PC-9 (cell line): ENCODE data around the gene ZBED4. TPM values are rescaled to one million over a fixed set of nuclear protein-coding genes. Genes with fewer than 3 reads are reported as not detected.
A peak's percentile ranks its signal among the peaks of the same experiment; 100 is the strongest.

Source experiments
- BruUV-seq: library from RNA; stranded (reverse); fragments of 400-500 nt; replicated peaks from 2 replicates; lab custom pipeline; 2021; lab: Mats Ljungman, UMichigan
- CTCF ChIA-PET: fragments of 300-600 bp; sonication (Branson Sonifier 250); formaldehyde crosslinking; loops from one replicate; lab custom pipeline; 2022; ENCODE audit warnings: antibody characterized with exemption; lab: Charles Lee
- POLR2A ChIA-PET: fragments of 300-600 bp; sonication (Branson Sonifier 250); formaldehyde crosslinking; loops from one replicate; lab custom pipeline; 2022; ENCODE audit warnings: antibody characterized with exemption; ENCODE audit not compliant: unreplicated experiment; lab: Charles Lee
- DNase-seq, 2 experiments: peaks; one replicate each; pipeline versions ENCODE4 v3.0.0 to v3.0.0-alpha.2; 2015 to 2022; ENCODE audit warnings: mixed read lengths in 1 of 2
- H2AFZ ChIP-seq: fragments of 200-600 bp; sonication (generic); 2 replicates; pipeline ENCODE4 v1.8.1; 2017; ENCODE audit warnings: antibody characterized with exemption
- H3F3A ChIP-seq: fragments of 200-600 bp; sonication (generic); 2 replicates; pipeline ENCODE4 v1.8.1; 2017; ENCODE audit warnings: antibody characterized with exemption, mild to moderate bottlenecking, low read depth; ENCODE audit not compliant: insufficient read depth
- H3K27ac ChIP-seq: fragments of 200-600 bp; sonication (generic); 2 replicates; pipeline ENCODE4 v1.6.1; 2016; ENCODE audit warnings: mixed run types
- H3K27me3 ChIP-seq: fragments of 200-600 bp; sonication (generic); 2 replicates; pipeline ENCODE4 v1.6.1; 2016; ENCODE audit warnings: low read depth, mixed run types; ENCODE audit not compliant: insufficient read depth
- H3K36me3 ChIP-seq: fragments of 200-600 bp; sonication (generic); 2 replicates; pipeline ENCODE4 v1.6.1; 2016; ENCODE audit warnings: low read depth, mixed run types
- H3K4me1 ChIP-seq: fragments of 200-600 bp; sonication (generic); replicated peaks from 2 replicates; pipeline ENCODE4 v1.6.1; 2016; ENCODE audit warnings: mixed run types; ENCODE audit not compliant: insufficient read depth
- H3K4me2 ChIP-seq: fragments of 200-600 bp; sonication (generic); 2 replicates; pipeline ENCODE4 v1.6.1; 2017; ENCODE audit warnings: mixed run types
- H3K4me3 ChIP-seq: fragments of 200-600 bp; sonication (generic); 2 replicates; pipeline ENCODE4 v1.6.1; 2016; ENCODE audit warnings: mixed run types
- H3K79me2 ChIP-seq: fragments of 200-600 bp; sonication (generic); 2 replicates; pipeline ENCODE4 v1.6.1; 2017; ENCODE audit warnings: low read depth, mixed run types
- H3K9me2 ChIP-seq: fragments of 200-600 bp; sonication (generic); 2 replicates; pipeline ENCODE4 v1.8.1; 2017; ENCODE audit warnings: mild to moderate bottlenecking; ENCODE audit not compliant: insufficient read depth
- H3K9me3 ChIP-seq: fragments of 200-600 bp; sonication (generic); 2 replicates; pipeline ENCODE4 v1.8.1; 2016; ENCODE audit warnings: low read depth; ENCODE audit not compliant: insufficient read depth
- H4K20me1 ChIP-seq: fragments of 200-600 bp; sonication (generic); 2 replicates; pipeline ENCODE4 v1.8.1; 2017; ENCODE audit not compliant: insufficient read depth
- EZH2 ChIP-seq: fragments of 200-600 bp; sonication (generic); IDR thresholded peaks from 2 replicates; pipeline ENCODE4 v1.8.0; 2017; ENCODE audit warnings: antibody characterized with exemption, low read depth
- intact Hi-C: fragments of 100-400 bp; cut with micrococcal nuclease; formaldehyde crosslinking; loops from one replicate; pipeline ENCODE4 v1.10.0; 2022; ENCODE audit not compliant: unreplicated experiment
- total RNA-seq: library from RNA; stranded (reverse); gene quantifications from 2 replicates; pipeline ENCODE4 v1.2.3, GENCODE V29; 2021
- TF ChIP-seq, protein P1 (sequence below): fragments of 200-600 bp; sonication (generic); conservative IDR thresholded peaks from 2 replicates; pipeline ENCODE4 v1.6.1; 2017; ENCODE audit warnings: mixed run types, antibody characterized with exemption, mild to moderate bottlenecking, moderate library complexity

The ZBED4 gene
- total RNA-seq, 1 experiment from 2014 or later, result 21.4 TPM

- H2AFZ ChIP-seq, result no peak overlapping the region
- intact Hi-C loops, result loop anchor here (1.0 kb wide), 2 partner anchors 14 to 25 kb away; no protein-coding TSS in a partner anchor
- H3K36me3 ChIP-seq, result no peaks in the 10 kb centered on the region
- H3K27me3 ChIP-seq, result no peaks in the 10 kb centered on the region
- H3K9me3 ChIP-seq, result no peaks in the 10 kb centered on the region
- no peak overlapping the region for H3K4me3 ChIP-seq
- H3K27ac ChIP-seq, result no peak overlapping the region
- H3K79me2 ChIP-seq, result no peaks in the 10 kb centered on the region
- TF ChIP-seq, protein P1, sequence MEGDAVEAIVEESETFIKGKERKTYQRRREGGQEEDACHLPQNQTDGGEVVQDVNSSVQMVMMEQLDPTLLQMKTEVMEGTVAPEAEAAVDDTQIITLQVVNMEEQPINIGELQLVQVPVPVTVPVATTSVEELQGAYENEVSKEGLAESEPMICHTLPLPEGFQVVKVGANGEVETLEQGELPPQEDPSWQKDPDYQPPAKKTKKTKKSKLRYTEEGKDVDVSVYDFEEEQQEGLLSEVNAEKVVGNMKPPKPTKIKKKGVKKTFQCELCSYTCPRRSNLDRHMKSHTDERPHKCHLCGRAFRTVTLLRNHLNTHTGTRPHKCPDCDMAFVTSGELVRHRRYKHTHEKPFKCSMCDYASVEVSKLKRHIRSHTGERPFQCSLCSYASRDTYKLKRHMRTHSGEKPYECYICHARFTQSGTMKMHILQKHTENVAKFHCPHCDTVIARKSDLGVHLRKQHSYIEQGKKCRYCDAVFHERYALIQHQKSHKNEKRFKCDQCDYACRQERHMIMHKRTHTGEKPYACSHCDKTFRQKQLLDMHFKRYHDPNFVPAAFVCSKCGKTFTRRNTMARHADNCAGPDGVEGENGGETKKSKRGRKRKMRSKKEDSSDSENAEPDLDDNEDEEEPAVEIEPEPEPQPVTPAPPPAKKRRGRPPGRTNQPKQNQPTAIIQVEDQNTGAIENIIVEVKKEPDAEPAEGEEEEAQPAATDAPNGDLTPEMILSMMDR, result no peak
- no peak for TF ChIP-seq EZH2
- H3F3A ChIP-seq, result peaks cover 23% of the 10 kb centered on the region; the same call in 1 of the 2 replicates
- CTCF ChIA-PET, result interaction anchor here (0.6 to 1.0 kb wide), 2 partner anchors 15 to 386 kb away, joined by 3 to 8 read pairs; no protein-coding TSS in a partner anchor
- peaks cover 20% of the 10 kb centered on the region for H3K4me1 ChIP-seq
- DNase-seq, result no peak
- no peaks in the 10 kb centered on the region for H4K20me1 ChIP-seq
- no peaks in the 10 kb centered on the region for H3K9me2 ChIP-seq
- POLR2A ChIA-PET, result interaction anchor here (0.6 to 0.7 kb wide), 2 partner anchors 111 to 626 kb away, joined by 3 to 21 read pairs; partner anchors contain the start of gene SYCE3
- 0 out of 2 replicates have a peak overlapping the region, but pooled peaks have one; percentile 98 for H3K4me2 ChIP-seq
- BruUV-seq, result no TSS peak
Measured at GRCh38 chr22:49936973-49937757, 83.5 kb downstream of the ZBED4 start.

DNA sequence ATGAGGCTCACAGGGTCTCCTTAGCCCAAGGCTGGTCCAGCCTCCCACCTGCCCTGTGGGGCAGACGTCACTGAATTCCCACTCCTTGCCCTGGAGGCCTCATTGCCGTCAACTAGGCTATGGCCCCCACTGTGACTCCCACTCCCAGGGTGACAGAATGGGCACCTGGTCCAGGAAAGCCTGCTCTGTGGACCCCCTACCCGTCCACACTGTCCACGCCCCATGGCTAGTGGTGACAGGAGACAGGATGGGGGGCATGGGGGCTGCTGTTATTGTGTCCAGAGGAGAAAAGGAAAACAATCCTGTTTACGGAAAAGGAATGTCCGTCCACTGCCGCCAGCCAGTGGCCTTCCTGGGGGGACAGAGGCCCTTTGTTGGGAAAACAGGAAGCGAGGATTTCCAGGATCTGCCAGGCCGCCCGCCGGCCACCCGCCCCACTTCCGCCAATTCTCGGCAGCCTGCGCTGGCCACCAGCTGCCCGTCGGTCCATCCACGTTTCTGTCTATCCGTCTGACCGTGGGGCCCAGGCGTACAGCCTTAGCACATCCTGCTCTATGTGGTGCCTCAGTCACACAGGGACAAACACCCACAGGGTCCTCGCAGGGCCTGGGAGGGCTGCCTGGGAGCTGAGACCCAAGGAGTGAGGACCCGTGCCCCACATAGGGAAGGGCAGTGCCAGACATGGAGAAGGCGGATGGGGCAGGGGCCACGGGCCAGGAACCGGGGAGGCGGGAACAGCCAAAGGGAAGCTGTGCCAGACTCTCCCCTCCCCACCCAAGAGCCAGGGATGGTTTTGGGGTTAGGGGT is 84.3 kb downstream of the ZBED4 start:
- DNase-seq, result no peak
- no peak overlapping the region for H3K4me3 ChIP-seq
- BruUV-seq, result no TSS peak
- no peak overlapping the region for H3K4me2 ChIP-seq
- no peak overlapping the region for H3K27ac ChIP-seq
- H3K4me1 ChIP-seq, result peaks cover 20% of the 10 kb centered on the region
- H3K27me3 ChIP-seq, result no peaks in the 10 kb centered on the region
- no peaks in the 10 kb centered on the region for H3K9me2 ChIP-seq
- H4K20me1 ChIP-seq, result no peaks in the 10 kb centered on the region
- H3F3A ChIP-seq, result peaks cover 16% of the 10 kb centered on the region; the same call in 1 of the 2 replicates
- TF ChIP-seq, protein P1, result no peak
- no peak for TF ChIP-seq EZH2
- no peaks in the 10 kb centered on the region for H3K9me3 ChIP-seq
- H3K79me2 ChIP-seq, result no peaks in the 10 kb centered on the region
- no peak overlapping the region for H2AFZ ChIP-seq
- CTCF ChIA-PET, result no interaction called here
- intact Hi-C loops, result no loop called here
- no peaks in the 10 kb centered on the region for H3K36me3 ChIP-seq
- POLR2A ChIA-PET, result interaction anchor here (0.6 kb wide), 1 partner anchor 111 kb away, joined by 21 read pairs; no protein-coding TSS in a partner anchor

GRCh38 chr22:49938565-49939136 is 85.0 kb downstream of the ZBED4 start:
- TF ChIP-seq, protein P1, result no peak
- no peak for TF ChIP-seq EZH2
- ChIA-PET CTCF (no interaction called here), POLR2A (no interaction called here)
- no peak overlapping the region for H3K4me2 ChIP-seq
- no peaks in the 10 kb centered on the region for H3K27me3 ChIP-seq
- no peaks in the 10 kb centered on the region for H3K36me3 ChIP-seq
- H3K9me2 ChIP-seq, result no peaks in the 10 kb centered on the region
- H3K4me1 ChIP-seq, result peaks cover 20% of the 10 kb centered on the region
- intact Hi-C loops, result no loop called here
- H3K4me3 ChIP-seq, result no peak overlapping the region
- H3K79me2 ChIP-seq, result no peaks in the 10 kb centered on the region
- H3K27ac ChIP-seq, result no peak overlapping the region
- H3F3A ChIP-seq, result peaks cover 9% of the 10 kb centered on the region; the same call in 1 of the 2 replicates
- BruUV-seq, result no TSS peak
- H4K20me1 ChIP-seq, result no peaks in the 10 kb centered on the region
- DNase-seq, result no peak
- H3K9me3 ChIP-seq, result no peaks in the 10 kb centered on the region
- H2AFZ ChIP-seq, result no peak overlapping the region
